ENCODE results near the gene MYCBP. TPM values are rescaled to one million over a fixed set of nuclear protein-coding genes. Genes with fewer than 3 reads are reported as not detected.
"Not testable (repeated sequence)": the region's sequence is repeated elsewhere in the genome, so short reads cannot be mapped to it uniquely, and the experiment has no call there.

MYCBP gene
- 7.7 TPM for total RNA-seq
- long read RNA-seq, transcript MYCBP-201 (5 exons, 2,818 nt): major isoform, 11 of 12 reads
- long read RNA-seq, partial matches to known transcripts: 0 of 12 reads
- long read RNA-seq, other reads (novel, unspliced or antisense): 0 of 12 reads

DNA sequence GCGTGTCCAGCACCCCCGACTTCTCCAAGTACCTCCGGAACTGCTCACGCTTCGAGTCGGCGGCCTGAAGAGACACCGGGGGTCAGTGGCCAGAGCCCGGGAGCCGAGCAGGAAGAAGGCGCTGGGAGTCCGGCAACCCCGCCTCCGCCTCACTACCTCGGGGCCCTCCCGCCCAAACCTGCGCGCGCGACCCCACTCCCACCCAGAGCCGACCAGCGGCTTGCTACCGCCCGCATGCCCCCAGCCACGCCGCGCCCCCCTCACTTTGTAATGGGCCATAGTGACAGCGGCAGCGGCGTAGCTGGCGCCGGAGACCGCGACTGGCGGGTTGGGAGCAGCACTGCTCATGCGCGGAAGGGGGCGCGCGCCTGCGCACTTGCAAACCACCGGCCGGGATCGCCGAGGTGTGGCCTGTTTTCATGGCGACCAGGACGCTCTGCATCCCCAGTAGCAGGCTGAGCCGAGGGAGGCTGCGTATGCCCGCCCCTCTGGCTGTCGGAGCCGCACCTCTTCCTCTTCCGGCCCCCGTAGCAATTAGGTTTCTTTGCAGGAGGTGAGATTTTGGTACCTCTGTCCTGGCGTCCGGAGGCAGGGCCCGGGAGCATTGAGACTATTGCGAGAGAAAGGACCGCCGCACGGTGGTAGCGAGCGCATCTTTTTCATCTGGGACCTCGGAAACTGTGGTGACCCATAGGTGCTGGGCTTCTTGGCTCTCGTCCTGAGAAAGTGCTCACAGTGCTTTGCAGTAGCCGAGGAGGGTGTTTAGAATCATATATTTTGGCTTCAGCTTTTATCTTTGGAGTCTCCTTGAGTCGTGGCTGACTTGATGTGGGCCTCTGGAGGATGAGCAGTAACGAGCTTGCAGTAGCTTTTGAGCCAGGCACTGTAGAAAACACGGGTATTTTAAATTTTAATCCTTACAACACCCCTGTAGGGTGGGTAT lies at the start of gene MYCBP:
TSS of gene MYCBP (minus strand) at position 322 of the 943 bp plus-strand sequence. CDS start at position 279, 43 bp downstream.
- intact Hi-C loops (cut with DNase I): no loop called here
- peak; percentile 99 for DNase-seq (ENCODE audit: low spot score)

GRCh38 chr1:38919130-38919529 lies 46.0 kb upstream of the MYCBP start:
- intact Hi-C loops (cut with DNase I): no loop called here
- DNase-seq (ENCODE audit: low spot score): no peak

DNA sequence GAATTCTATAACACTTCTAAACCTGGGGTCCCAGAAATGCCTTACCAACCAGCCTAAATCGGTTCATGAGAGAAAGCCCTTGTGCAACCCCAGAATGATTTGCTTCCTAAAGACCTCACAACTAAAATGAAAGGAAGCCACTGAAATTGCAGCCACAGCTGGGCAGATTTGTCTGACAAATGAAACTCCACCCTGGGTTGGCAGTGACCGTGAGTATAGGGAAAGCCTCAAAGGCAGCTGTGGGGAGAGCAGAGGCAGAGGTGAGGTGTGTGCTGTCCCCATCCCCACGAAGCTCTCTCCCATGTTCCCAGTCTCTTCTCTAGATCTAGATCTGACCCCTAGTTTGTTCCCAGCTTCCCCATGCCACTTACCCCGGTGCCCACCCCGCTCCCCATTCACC lies 45.4 kb upstream of the MYCBP start:
- intact Hi-C loops (cut with DNase I): no loop called here
- no peak for DNase-seq (ENCODE audit: low spot score)

- intact Hi-C loops (cut with DNase I): no loop called here
- no peak for DNase-seq (ENCODE audit: low spot score)
Observed at GRCh38 chr1:38917772-38918171, 44.6 kb upstream of the MYCBP start.

DNA sequence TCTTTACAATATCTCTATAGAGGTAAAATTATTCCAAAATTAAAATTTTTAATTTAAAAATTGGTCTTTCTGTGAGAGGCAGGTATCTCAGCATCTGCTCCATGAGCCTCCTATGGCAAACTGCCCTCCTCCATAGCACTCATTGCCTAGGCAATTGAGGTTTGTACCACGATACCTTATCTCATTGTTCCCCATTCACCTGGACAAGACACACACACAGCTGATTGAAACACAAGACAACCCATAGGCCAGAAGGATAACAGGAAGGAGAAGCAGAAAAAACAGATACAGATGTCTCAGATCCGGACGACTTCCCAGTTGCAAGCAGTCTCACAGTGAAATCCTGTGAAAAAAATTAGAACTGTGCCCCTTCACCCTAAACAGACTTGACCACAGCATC lies 44.2 kb upstream of the MYCBP start:
- intact Hi-C loops (cut with DNase I): no loop called here
- no peak for DNase-seq (ENCODE audit: low spot score)

DNA sequence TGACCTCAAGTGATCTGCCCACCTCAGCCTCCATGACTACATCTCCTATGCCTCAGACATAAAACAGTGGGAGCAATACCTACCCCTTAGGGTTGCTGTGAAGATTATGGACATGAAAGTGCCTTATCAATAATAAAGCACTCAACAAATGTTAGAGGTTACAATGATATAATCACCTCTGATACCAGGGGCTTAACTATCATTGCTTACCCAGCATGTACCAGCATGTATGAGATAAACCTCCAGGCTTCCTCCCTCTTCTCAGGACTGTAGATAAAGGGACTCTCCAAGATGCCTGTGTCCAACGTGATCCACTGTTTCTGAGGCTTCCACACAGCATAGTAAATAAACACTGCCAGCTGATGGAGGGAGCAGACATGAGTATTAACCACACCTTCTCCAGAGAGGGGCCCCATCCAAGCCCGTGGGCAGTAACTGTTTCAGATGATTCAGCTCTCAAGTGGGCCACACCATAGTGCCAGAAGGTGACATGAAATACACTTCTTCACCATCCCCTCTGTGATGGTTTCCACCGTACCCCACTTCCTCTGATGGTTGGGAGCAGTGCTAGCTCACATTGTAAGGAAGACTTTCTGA lies 42.3 kb upstream of the MYCBP start:
- intact Hi-C loops (cut with DNase I): no loop called here
- no peak for DNase-seq (ENCODE audit: low spot score)

GRCh38 chr1:38914908-38915307 lies 41.8 kb upstream of the MYCBP start:
- intact Hi-C loops (cut with DNase I); DNase-seq (ENCODE audit: low spot score): not testable (repeated sequence)

DNA sequence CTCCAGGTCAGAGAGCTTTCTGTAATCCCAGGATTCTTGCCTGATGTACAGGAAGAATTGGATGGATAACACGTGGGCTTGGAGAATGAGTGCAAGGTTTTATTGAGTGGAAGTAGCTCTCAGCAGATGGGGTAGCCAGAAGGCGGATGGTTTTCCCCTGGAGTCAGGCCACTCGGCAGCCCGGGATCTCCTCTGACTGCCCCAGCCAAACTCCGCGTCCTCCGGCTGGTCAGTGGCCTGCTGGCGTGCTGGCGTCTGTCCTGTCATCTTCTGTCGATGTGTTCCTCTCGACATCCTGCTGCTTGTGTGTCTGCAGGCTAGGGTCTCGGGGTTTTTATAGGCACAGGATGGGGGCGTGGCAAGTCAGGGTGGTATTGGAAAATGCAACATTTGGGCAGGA lies 35.7 kb upstream of the MYCBP start:
- intact Hi-C loops (cut with DNase I): no loop called here

DNA sequence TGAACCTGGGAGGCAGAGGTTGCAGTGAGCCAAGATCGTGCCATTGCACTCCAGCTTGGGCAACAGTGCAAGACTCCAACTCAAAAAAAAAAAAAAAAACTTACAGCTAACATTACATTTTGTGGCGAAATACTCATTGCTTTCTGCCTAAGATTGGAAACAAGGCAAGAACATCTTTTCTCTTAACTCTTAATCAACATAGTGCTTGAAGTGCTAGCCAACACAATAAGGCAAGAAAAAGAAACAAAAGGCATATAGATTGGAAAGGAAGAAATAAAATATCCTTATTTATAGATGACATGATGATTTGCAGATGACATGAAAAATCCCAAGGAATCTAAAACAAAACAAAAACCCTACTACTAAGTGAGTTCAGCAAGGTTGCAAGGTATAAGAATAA lies 32.8 kb upstream of the MYCBP start:
- intact Hi-C loops (cut with DNase I): no loop called here
- no peak for DNase-seq (ENCODE audit: low spot score)

More for the DNA sequence above, 35.7 kb upstream of the MYCBP start:
- DNase-seq (ENCODE audit: low spot score): no peak

DNA sequence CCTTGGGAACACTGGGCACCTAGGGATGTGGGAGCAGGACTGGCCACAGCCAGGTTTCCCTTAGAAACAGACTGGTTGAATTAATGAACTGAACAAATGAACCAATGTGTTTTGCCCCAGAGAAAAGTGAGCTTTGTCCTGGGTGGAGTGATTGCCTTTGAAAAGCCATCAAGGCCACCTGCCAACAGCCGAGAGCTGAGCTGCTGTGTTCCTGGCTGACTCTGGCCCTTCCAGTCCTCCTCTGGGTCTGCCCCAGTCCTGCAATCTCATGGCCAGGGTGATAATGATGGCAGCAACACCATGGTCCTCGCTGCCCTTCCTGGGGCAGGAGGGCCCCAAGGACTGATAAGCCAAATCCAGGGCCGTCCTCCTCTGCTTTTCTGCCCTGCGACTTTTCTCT lies 26.4 kb upstream of the MYCBP start:
- intact Hi-C loops (cut with DNase I): no loop called here
- DNase-seq (ENCODE audit: low spot score): no peak

DNA sequence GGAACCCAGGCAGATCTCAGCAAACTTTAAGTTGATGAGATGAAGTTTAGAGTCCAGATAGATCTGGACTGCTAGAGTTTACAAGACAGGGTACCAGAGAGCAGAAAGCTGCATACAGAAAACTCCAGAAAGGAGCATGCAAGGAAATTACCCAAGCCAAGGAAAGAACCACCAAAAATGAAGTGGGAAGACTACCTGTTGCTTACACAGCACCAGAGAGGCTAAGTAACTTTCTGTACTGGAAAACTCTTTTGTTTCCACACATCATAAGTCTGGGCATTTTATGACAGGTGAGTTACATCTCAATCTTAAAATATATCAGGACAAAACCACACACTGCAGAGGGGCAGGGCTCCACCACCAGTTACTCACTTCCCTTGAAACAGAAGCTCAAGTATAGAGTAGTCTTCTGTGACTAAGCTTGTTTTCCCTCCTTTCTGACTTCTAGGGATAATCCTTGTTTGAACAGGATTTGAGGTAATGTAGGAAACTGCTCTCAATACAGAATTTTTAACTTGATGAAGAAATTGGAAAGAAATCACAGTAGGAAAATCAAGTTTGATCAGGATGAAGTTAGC lies 25.6 kb upstream of the MYCBP start:
- intact Hi-C loops (cut with DNase I): no loop called here
- DNase-seq (ENCODE audit: low spot score): no peak

- intact Hi-C loops (cut with DNase I): no loop called here
Observed at GRCh38 chr1:38896169-38896568, 23.0 kb upstream of the MYCBP start.

DNA sequence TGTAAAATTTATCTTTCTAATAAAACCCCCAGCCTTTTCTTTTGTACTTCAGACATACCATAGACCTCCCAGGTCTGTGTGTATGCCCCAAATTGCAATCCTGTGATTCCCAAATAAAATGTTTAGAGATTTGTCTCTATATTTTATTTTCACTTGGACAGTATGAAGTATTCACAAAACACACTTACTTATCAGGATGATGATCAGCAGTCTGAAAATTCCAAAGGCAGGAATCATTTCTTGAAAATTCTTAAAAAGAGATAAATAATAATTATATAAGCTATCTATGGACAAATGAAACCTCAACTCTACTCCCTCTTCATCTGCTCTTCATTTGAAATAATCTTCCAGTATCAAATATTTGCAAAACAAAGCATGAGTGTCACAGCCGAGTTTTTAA lies 19.8 kb upstream of the MYCBP start:
- intact Hi-C loops (cut with DNase I): no loop called here
- DNase-seq (ENCODE audit: low spot score): no peak

More at GRCh38 chr1:38896169-38896568, 23.0 kb upstream of the MYCBP start:
- no peak for DNase-seq (ENCODE audit: low spot score)

DNA sequence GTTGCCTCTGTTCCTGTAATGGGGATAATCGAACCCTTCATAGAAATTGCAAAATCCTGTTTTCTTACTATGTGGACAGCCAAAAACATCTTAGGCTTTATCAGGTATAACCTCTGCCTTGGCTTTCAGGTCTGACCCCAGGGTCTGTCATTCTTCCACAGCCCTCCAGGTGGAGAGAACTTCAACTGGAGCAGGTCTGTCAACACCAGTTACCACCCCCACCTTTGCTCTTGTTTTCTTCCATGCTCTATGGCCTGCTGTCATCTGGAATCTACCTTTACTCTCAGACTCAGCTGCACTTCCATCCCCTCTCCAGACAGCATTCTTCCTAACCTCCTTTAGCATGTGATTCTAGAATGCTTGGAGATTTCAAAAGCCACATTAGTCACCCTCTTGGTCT lies 18.6 kb upstream of the MYCBP start:
- no peak for DNase-seq (ENCODE audit: low spot score)
- intact Hi-C loops (cut with DNase I): no loop called here

GRCh38 chr1:38889589-38889988 lies 16.4 kb upstream of the MYCBP start:
- intact Hi-C loops (cut with DNase I): no loop called here
- DNase-seq (ENCODE audit: low spot score): no peak

GRCh38 chr1:38888423-38889333 lies 15.5 kb upstream of the MYCBP start:
- intact Hi-C loops (cut with DNase I): no loop called here
- no peak for DNase-seq (ENCODE audit: low spot score)

DNA sequence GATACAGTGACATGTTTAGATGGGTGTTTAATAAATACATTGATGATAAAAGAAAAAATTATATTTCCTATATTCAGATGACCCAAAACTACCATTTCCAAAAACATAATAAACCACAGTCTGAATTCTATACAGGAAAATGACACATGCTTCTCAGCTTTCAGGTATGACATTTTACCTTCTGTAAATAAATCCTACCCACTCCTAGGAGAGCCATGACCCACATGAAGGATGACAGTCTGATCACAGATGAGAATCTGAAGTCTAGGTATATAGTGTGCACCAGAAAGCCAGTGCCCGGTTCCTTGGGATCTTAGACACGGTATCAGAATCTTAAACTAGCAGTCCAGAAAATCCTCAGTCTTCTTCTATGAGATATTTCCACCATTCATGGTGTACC lies 11.9 kb upstream of the MYCBP start:
- DNase-seq (ENCODE audit: low spot score): no peak
- intact Hi-C loops (cut with DNase I): no loop called here

DNA sequence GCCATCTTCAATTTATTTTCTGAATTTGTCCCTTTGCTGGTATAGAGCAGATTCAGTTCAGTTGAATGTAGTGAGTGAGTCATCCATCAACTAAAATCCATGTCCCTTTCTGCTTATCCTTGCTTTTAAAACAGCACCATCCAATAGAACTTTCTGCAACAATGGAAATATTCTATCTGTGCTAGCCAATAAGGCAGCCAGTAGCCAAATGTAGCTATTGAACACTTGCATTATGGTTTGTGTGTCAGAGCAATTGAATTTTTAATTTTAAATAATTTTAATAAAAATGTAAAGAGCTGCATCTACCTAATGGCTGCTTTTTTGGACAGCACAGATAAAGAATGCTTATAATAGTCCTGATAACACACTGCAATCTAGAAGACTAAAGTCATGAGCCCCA lies 8.3 kb upstream of the MYCBP start, which contains the start of gene GJA9:
TSS of gene GJA9 (minus strand) at position 101 of the 400 bp plus-strand sequence. CDS start 5,489 bp downstream, outside the sequence.
- intact Hi-C loops (cut with DNase I): no loop called here
- no peak for DNase-seq (ENCODE audit: low spot score)

DNA sequence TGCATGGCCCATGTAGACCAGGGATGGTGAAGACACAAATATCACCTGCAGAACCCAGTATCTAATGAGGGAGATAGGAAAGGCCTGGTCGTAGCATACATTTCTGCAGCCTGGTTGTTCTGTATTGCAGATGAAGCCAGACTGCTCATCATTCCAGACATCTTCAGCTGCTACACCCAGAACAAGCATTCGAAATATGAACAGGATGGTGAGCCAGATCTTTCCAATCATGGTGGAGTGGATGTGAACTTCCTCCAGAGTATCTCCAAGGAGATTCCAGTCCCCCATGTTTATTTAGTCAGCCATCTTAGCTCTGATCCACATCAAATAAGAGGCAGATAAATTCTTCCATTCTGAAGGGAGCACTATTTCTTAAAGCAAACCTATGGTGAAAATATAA lies 2.7 kb upstream of the MYCBP start:
- intact Hi-C loops (cut with DNase I): loop anchor here (2.0 kb wide), 1 partner anchor 115 kb away; the partner anchor contains the start of gene AKIRIN1
- no peak for DNase-seq (ENCODE audit: low spot score)
